ENCODE measurements around the gene TCEAL1.
"Not testable (repeated sequence)": the region's sequence is repeated elsewhere in the genome, so short reads cannot be mapped to it uniquely, and the experiment has no call there.

Gene TCEAL1

GRCh38 chrX:103615781-103616371 is 12.9 kb upstream of the TCEAL1 start:
- Mint-ChIP-seq H3K4me3 (no peak overlapping the region), H3K4me1 (ENCODE audit: low read depth) (no peaks in the 10 kb centered on the region), H3K36me3 (ENCODE audit: low read depth) (no peaks in the 10 kb centered on the region), H3K27me3 (no peaks in the 10 kb centered on the region), H3K27ac (no peak overlapping the region), H3K9me3 (no peaks in the 10 kb centered on the region)
- DNase-seq, result no peak

- Mint-ChIP-seq H3K9me3 (no peaks in the 10 kb centered on the region), H3K27me3 (no peaks in the 10 kb centered on the region), H3K36me3 (ENCODE audit: low read depth) (no peaks in the 10 kb centered on the region), H3K4me1 (ENCODE audit: low read depth) (no peaks in the 10 kb centered on the region), H3K4me3 (no peak overlapping the region), H3K27ac (no peak overlapping the region)
- no peak for DNase-seq
Measured at GRCh38 chrX:103616676-103617186, 12.0 kb upstream of the TCEAL1 start.

- H3K27me3 Mint-ChIP-seq, result peaks cover 9% of the 10 kb centered on the region
Measured at GRCh38 chrX:103624111-103624510, 4.7 kb upstream of the TCEAL1 start.

GRCh38 chrX:103626855-103627254 is 1.9 kb upstream of the TCEAL1 start:
- Mint-ChIP-seq H3K4me1 (ENCODE audit: low read depth) (peaks cover 19% of the 10 kb centered on the region), H3K27ac (no peak overlapping the region), H3K4me3 (no peak overlapping the region), H3K36me3 (ENCODE audit: low read depth) (no peaks in the 10 kb centered on the region), H3K27me3 (peaks cover 21% of the 10 kb centered on the region), H3K9me3 (no peaks in the 10 kb centered on the region)
- DNase-seq, result no peak

More at GRCh38 chrX:103624111-103624510, 4.7 kb upstream of the TCEAL1 start:
- Mint-ChIP-seq H3K4me3 (no peak overlapping the region), H3K9me3 (no peaks in the 10 kb centered on the region), H3K4me1 (ENCODE audit: low read depth) (peaks cover 15% of the 10 kb centered on the region), H3K36me3 (ENCODE audit: low read depth) (no peaks in the 10 kb centered on the region), H3K27ac (no peak overlapping the region)
- DNase-seq, result no peak

- Mint-ChIP-seq H3K4me1 (ENCODE audit: low read depth) (peaks cover 19% of the 10 kb centered on the region), H3K27me3 (peaks cover 22% of the 10 kb centered on the region), H3K9me3 (no peaks in the 10 kb centered on the region), H3K36me3 (ENCODE audit: low read depth) (no peaks in the 10 kb centered on the region), H3K4me3 (peak overlapping the region; percentile 82), H3K27ac (peak overlapping the region; percentile 82)
- peak; percentile 55 for DNase-seq
Measured at GRCh38 chrX:103629318-103630170, 769 bp downstream of the TCEAL1 start.

GRCh38 chrX:103630171-103630511 is 1.4 kb downstream of the TCEAL1 start:
- Mint-ChIP-seq H3K27me3 (peaks cover 23% of the 10 kb centered on the region), H3K4me1 (ENCODE audit: low read depth) (peaks cover 19% of the 10 kb centered on the region), H3K9me3 (no peaks in the 10 kb centered on the region), H3K4me3 (peak overlapping the region; percentile 82), H3K27ac (no peak overlapping the region), H3K36me3 (ENCODE audit: low read depth) (no peaks in the 10 kb centered on the region)
- no peak for DNase-seq

- Mint-ChIP-seq H3K36me3 (ENCODE audit: low read depth) (no peaks in the 10 kb centered on the region), H3K27ac (no peak overlapping the region), H3K9me3 (no peaks in the 10 kb centered on the region), H3K27me3 (peaks cover 26% of the 10 kb centered on the region), H3K4me3 (no peak overlapping the region), H3K4me1 (ENCODE audit: low read depth) (peaks cover 18% of the 10 kb centered on the region)
- DNase-seq, result no peak
Measured at GRCh38 chrX:103631145-103631544, 2.4 kb downstream of the TCEAL1 start.

GRCh38 chrX:103635436-103635835 is 6.7 kb downstream of the TCEAL1 start:
- Mint-ChIP-seq H3K36me3 (ENCODE audit: low read depth) (no peaks in the 10 kb centered on the region), H3K4me3 (no peak overlapping the region), H3K9me3 (no peaks in the 10 kb centered on the region), H3K27ac (no peak overlapping the region), H3K27me3 (peaks cover 12% of the 10 kb centered on the region), H3K4me1 (ENCODE audit: low read depth) (no peaks in the 10 kb centered on the region)
- no peak for DNase-seq

- Mint-ChIP-seq H3K4me3 (no peak overlapping the region), H3K9me3 (no peaks in the 10 kb centered on the region), H3K36me3 (ENCODE audit: low read depth) (no peaks in the 10 kb centered on the region), H3K27ac (no peak overlapping the region), H3K4me1 (ENCODE audit: low read depth) (no peaks in the 10 kb centered on the region), H3K27me3 (peaks cover 29% of the 10 kb centered on the region)
- no peak for DNase-seq
Measured at GRCh38 chrX:103637604-103638338, 9.0 kb downstream of the TCEAL1 start.

GRCh38 chrX:103638479-103639346 is 9.9 kb downstream of the TCEAL1 start:
- not testable (repeated sequence) for H3K4me3 Mint-ChIP-seq; H3K9me3 Mint-ChIP-seq; H3K4me1 Mint-ChIP-seq (ENCODE audit: low read depth); H3K36me3 Mint-ChIP-seq (ENCODE audit: low read depth); H3K27ac Mint-ChIP-seq; DNase-seq
- H3K27me3 Mint-ChIP-seq, result peaks cover 38% of the 10 kb centered on the region

GRCh38 chrX:103640401-103641155 is 11.8 kb downstream of the TCEAL1 start:
- Mint-ChIP-seq H3K36me3 (ENCODE audit: low read depth) (no peaks in the 10 kb centered on the region), H3K27ac (no peak overlapping the region), H3K9me3 (no peaks in the 10 kb centered on the region), H3K27me3 (peaks cover 50% of the 10 kb centered on the region), H3K4me1 (ENCODE audit: low read depth) (no peaks in the 10 kb centered on the region), H3K4me3 (no peak overlapping the region)
- no peak for DNase-seq

GRCh38 chrX:103644125-103644524 is 15.3 kb downstream of the TCEAL1 start:
- DNase-seq, result no peak
- H3K9me3 Mint-ChIP-seq, result no peaks in the 10 kb centered on the region
- H3K4me1 Mint-ChIP-seq (ENCODE audit: low read depth), result no peaks in the 10 kb centered on the region
- H3K36me3 Mint-ChIP-seq (ENCODE audit: low read depth), result no peaks in the 10 kb centered on the region
- H3K4me3 Mint-ChIP-seq, result no peak overlapping the region
- no peak overlapping the region for H3K27ac Mint-ChIP-seq
- peaks cover 58% of the 10 kb centered on the region for H3K27me3 Mint-ChIP-seq

- no peak overlapping the region for H3K27ac Mint-ChIP-seq
- no peaks in the 10 kb centered on the region for H3K4me1 Mint-ChIP-seq (ENCODE audit: low read depth)
Measured at GRCh38 chrX:103647630-103648029, 18.9 kb downstream of the TCEAL1 start.

More at GRCh38 chrX:103647630-103648029, 18.9 kb downstream of the TCEAL1 start:
- no peaks in the 10 kb centered on the region for H3K9me3 Mint-ChIP-seq
- no peaks in the 10 kb centered on the region for H3K36me3 Mint-ChIP-seq (ENCODE audit: low read depth)
- no peak overlapping the region for H3K4me3 Mint-ChIP-seq
- H3K27me3 Mint-ChIP-seq, result peaks cover 36% of the 10 kb centered on the region
- DNase-seq, result no peak
